Fibroblast of mammary gland (primary cell): Measurements from ENCODE around the gene TACC2.
A peak's percentile ranks its signal among the peaks of the same experiment; 100 is the strongest.

Experiments
- DNase-seq: peaks from one replicate; pipeline ENCODE4 v3.0.0-alpha.2; 2010; ENCODE audit warnings: low read depth
- H3K4me3 ChIP-seq: 2 replicates; pipeline ENCODE4 v1.5.1; 2011; ENCODE audit warnings: low read depth, mild to moderate bottlenecking, low read length, moderate library complexity; ENCODE audit not compliant: control insufficient read depth
- CTCF ChIP-seq: conservative IDR thresholded peaks from 2 replicates; pipeline ENCODE4 v1.5.1; 2011; ENCODE audit warnings: low read depth, low read length, inconsistent platforms; ENCODE audit not compliant: control insufficient read depth, insufficient read depth

TACC2 gene

GRCh38 chr10:122127943-122128342, 139.0 kb downstream of the TACC2 start:
- no peak for DNase-seq
- peak overlapping the region; percentile 9 for H3K4me3 ChIP-seq
- no peak for TF ChIP-seq CTCF

GRCh38 chr10:122128357-122128756, 139.4 kb downstream of the TACC2 start:
- peak; percentile 14 for TF ChIP-seq CTCF
- no peak overlapping the region for H3K4me3 ChIP-seq
- no peak for DNase-seq

GRCh38 chr10:122130474-122131110, 141.6 kb downstream of the TACC2 start:
- no peak overlapping the region for H3K4me3 ChIP-seq
- TF ChIP-seq CTCF = no peak
- DNase-seq = no peak

DNA sequence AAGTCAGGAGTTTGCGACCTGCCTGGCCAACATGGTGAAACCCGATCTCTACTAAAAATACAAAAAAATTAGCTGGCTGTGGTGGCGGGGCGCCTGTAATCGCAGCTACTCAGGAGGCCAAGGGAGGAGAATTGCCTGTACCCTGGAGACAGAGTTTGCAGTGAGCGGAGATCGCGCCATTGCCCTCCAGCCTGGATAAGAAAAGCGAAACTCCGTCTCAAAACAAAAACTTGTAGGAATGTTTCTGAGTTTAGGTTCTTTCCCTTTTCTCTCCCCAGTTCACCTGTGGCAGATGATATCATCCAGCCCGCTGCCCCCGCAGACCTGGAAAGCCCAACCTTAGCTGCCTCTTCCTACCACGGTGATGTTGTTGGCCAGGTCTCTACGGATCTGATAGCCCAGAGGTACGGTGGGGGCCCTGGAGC, 143.4 kb downstream of the TACC2 start:
- no peak for TF ChIP-seq CTCF
- DNase-seq = no peak

GRCh38 chr10:122132882-122133565, 144.1 kb downstream of the TACC2 start:
- peak; percentile 12 for TF ChIP-seq CTCF
- DNase-seq = no peak
- no peak overlapping the region for H3K4me3 ChIP-seq

More for the DNA sequence above, 143.4 kb downstream of the TACC2 start:
- H3K4me3 ChIP-seq = no peak overlapping the region

GRCh38 chr10:122135251-122136025, 146.5 kb downstream of the TACC2 start:
- TF ChIP-seq CTCF = no peak
- no peak for DNase-seq
- H3K4me3 ChIP-seq = no peak overlapping the region
